Measurements from ENCODE around the gene ABCC1. TPM values are rescaled to one million over a fixed set of nuclear protein-coding genes. Genes with fewer than 3 reads are reported as not detected.

ABCC1 gene
- total RNA-seq, 1 donor from 2014 or later = 53.7 TPM

GRCh38 chr16:15966836-15967546 lies 17.6 kb downstream of the ABCC1 start:
- no peak for DNase-seq (ENCODE audit: extremely low spot score, unreplicated experiment)
- Mint-ChIP-seq H3K4me1 (ENCODE audit: unreplicated experiment) (peaks cover 22% of the 10 kb centered on the region), H3K36me3 (peaks cover 25% of the 10 kb centered on the region), H3K9me3 (no peaks in the 10 kb centered on the region), H3K27me3 (no peaks in the 10 kb centered on the region), H3K4me3 (no peak overlapping the region), H3K27ac (peak overlapping the region; percentile 32)
- no peak for TF ChIP-seq CTCF (conservative IDR thresholded peaks at IDR 0.05)

- Mint-ChIP-seq H3K27me3 (no peaks in the 10 kb centered on the region), H3K36me3 (peaks cover 24% of the 10 kb centered on the region), H3K9me3 (no peaks in the 10 kb centered on the region), H3K27ac (no peak overlapping the region), H3K4me1 (ENCODE audit: unreplicated experiment) (peaks cover 22% of the 10 kb centered on the region), H3K4me3 (no peak overlapping the region)
- TF ChIP-seq CTCF (conservative IDR thresholded peaks at IDR 0.05) = no peak
- DNase-seq (ENCODE audit: extremely low spot score, unreplicated experiment) = no peak
Measured at GRCh38 chr16:15967655-15968315, 18.4 kb downstream of the ABCC1 start.

- H3K4me1 Mint-ChIP-seq (ENCODE audit: unreplicated experiment) = peaks cover 17% of the 10 kb centered on the region
Measured at GRCh38 chr16:15970202-15970601, 20.8 kb downstream of the ABCC1 start.

GRCh38 chr16:15970743-15971439 lies 21.5 kb downstream of the ABCC1 start:
- no peak for TF ChIP-seq CTCF (conservative IDR thresholded peaks at IDR 0.05)
- no peak for DNase-seq (ENCODE audit: extremely low spot score, unreplicated experiment)
- H3K4me3 Mint-ChIP-seq = no peak overlapping the region

More at GRCh38 chr16:15970202-15970601, 20.8 kb downstream of the ABCC1 start:
- no peak overlapping the region for H3K27ac Mint-ChIP-seq
- TF ChIP-seq CTCF (conservative IDR thresholded peaks at IDR 0.05) = no peak
- H3K4me3 Mint-ChIP-seq = no peak overlapping the region
- H3K27me3 Mint-ChIP-seq = no peaks in the 10 kb centered on the region
- peaks cover 18% of the 10 kb centered on the region for H3K36me3 Mint-ChIP-seq
- H3K9me3 Mint-ChIP-seq = no peaks in the 10 kb centered on the region
- no peak for DNase-seq (ENCODE audit: extremely low spot score, unreplicated experiment)

GRCh38 chr16:15971440-15971815 lies 22.0 kb downstream of the ABCC1 start:
- TF ChIP-seq CTCF (conservative IDR thresholded peaks at IDR 0.05) = no peak
- Mint-ChIP-seq H3K27ac (no peak overlapping the region), H3K36me3 (peaks cover 21% of the 10 kb centered on the region), H3K27me3 (no peaks in the 10 kb centered on the region), H3K4me3 (no peak overlapping the region), H3K9me3 (no peaks in the 10 kb centered on the region), H3K4me1 (ENCODE audit: unreplicated experiment) (peaks cover 13% of the 10 kb centered on the region)
- no peak for DNase-seq (ENCODE audit: extremely low spot score, unreplicated experiment)

More at GRCh38 chr16:15970743-15971439, 21.5 kb downstream of the ABCC1 start:
- H3K27ac Mint-ChIP-seq = no peak overlapping the region
- peaks cover 18% of the 10 kb centered on the region for H3K36me3 Mint-ChIP-seq
- H3K9me3 Mint-ChIP-seq = no peaks in the 10 kb centered on the region
- no peaks in the 10 kb centered on the region for H3K27me3 Mint-ChIP-seq
- H3K4me1 Mint-ChIP-seq (ENCODE audit: unreplicated experiment) = peaks cover 14% of the 10 kb centered on the region
